Measurements from ENCODE around the gene FXYD1.

- TF ChIP-seq POLR2A (IDR thresholded peaks at IDR 0.05; ENCODE audit: low read depth) = no peak
- no peak for TF ChIP-seq CTCF (IDR thresholded peaks at IDR 0.05)
- TF ChIP-seq EP300 (IDR thresholded peaks at IDR 0.05) = no peak
Measured at GRCh38 chr19:35094656-35095055, 44.0 kb upstream of the FXYD1 start.

Measured in esophagus muscularis mucosa (tissue), 4 donors.